Measurements from ENCODE around the gene IFI27. TPM values are rescaled to one million over a fixed set of nuclear protein-coding genes. Genes with fewer than 3 reads are reported as not detected.

The IFI27 gene
- total RNA-seq, 2 donors from 2014 or later = 140 to 229 TPM

GRCh38 chr14:94087891-94088290 is 22.6 kb upstream of the IFI27 start:
- TF ChIP-seq, protein P1, sequence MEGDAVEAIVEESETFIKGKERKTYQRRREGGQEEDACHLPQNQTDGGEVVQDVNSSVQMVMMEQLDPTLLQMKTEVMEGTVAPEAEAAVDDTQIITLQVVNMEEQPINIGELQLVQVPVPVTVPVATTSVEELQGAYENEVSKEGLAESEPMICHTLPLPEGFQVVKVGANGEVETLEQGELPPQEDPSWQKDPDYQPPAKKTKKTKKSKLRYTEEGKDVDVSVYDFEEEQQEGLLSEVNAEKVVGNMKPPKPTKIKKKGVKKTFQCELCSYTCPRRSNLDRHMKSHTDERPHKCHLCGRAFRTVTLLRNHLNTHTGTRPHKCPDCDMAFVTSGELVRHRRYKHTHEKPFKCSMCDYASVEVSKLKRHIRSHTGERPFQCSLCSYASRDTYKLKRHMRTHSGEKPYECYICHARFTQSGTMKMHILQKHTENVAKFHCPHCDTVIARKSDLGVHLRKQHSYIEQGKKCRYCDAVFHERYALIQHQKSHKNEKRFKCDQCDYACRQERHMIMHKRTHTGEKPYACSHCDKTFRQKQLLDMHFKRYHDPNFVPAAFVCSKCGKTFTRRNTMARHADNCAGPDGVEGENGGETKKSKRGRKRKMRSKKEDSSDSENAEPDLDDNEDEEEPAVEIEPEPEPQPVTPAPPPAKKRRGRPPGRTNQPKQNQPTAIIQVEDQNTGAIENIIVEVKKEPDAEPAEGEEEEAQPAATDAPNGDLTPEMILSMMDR (IDR thresholded peaks at IDR 0.05) = no peak
- Histone ChIP-seq H3K9me3 (no peaks in the 10 kb centered on the region), H3K27me3 (no peaks in the 10 kb centered on the region), H3K4me1 (no peaks in the 10 kb centered on the region), H3K36me3 (no peaks in the 10 kb centered on the region), H3K4me3 (no peak overlapping the region), H3K27ac (no peak overlapping the region)
- DNase-seq (ENCODE audit: low spot score) = peak; percentile 34

GRCh38 chr14:94088516-94088915 is 22.0 kb upstream of the IFI27 start:
- H3K4me3 ChIP-seq = no peak overlapping the region
- no peak for DNase-seq (ENCODE audit: low spot score)
- no peaks in the 10 kb centered on the region for H3K9me3 ChIP-seq
- TF ChIP-seq, protein P1 (IDR thresholded peaks at IDR 0.05) = no peak
- no peaks in the 10 kb centered on the region for H3K4me1 ChIP-seq
- no peaks in the 10 kb centered on the region for H3K36me3 ChIP-seq
- H3K27me3 ChIP-seq = no peaks in the 10 kb centered on the region
- no peak overlapping the region for H3K27ac ChIP-seq

- H3K27me3 ChIP-seq = no peaks in the 10 kb centered on the region
- no peak for DNase-seq (ENCODE audit: low spot score)
- no peaks in the 10 kb centered on the region for H3K4me1 ChIP-seq
- H3K27ac ChIP-seq = no peak overlapping the region
- H3K36me3 ChIP-seq = no peaks in the 10 kb centered on the region
- H3K9me3 ChIP-seq = no peaks in the 10 kb centered on the region
- TF ChIP-seq, protein P1 (IDR thresholded peaks at IDR 0.05) = no peak
- H3K4me3 ChIP-seq = no peak overlapping the region
Measured at GRCh38 chr14:94089479-94089878, 21.1 kb upstream of the IFI27 start.

- Histone ChIP-seq H3K4me1 (no peaks in the 10 kb centered on the region), H3K27ac (no peak overlapping the region), H3K4me3 (no peak overlapping the region), H3K36me3 (no peaks in the 10 kb centered on the region), H3K27me3 (no peaks in the 10 kb centered on the region), H3K9me3 (no peaks in the 10 kb centered on the region)
- DNase-seq (ENCODE audit: low spot score) = no peak
- TF ChIP-seq, protein P1 (IDR thresholded peaks at IDR 0.05) = no peak
Measured at GRCh38 chr14:94093418-94093817, 17.1 kb upstream of the IFI27 start.

DNA sequence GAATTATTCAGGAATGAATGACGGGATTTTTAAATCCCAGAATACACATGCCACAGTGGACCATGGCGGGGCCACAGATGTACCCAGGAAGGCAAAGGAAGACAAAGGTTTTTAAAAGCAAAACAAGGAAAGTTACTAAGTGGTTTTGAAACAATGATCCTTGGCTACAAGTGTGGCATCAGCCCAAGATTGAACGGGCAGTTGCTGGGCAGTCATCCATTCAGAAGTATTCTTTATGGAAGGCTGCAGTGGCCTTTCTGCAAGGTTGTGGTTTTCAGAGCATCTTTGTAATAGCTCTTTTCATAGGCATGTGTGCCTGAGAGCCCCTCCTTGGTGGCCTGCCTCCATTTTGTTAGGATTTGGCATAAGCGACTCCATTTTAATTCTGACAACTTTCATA is 13.4 kb upstream of the IFI27 start:
- Histone ChIP-seq H3K27me3 (no peaks in the 10 kb centered on the region), H3K9me3 (no peaks in the 10 kb centered on the region), H3K4me3 (no peak overlapping the region), H3K36me3 (no peaks in the 10 kb centered on the region), H3K27ac (no peak overlapping the region), H3K4me1 (no peaks in the 10 kb centered on the region)
- TF ChIP-seq, protein P1 (IDR thresholded peaks at IDR 0.05) = no peak
- no peak for DNase-seq (ENCODE audit: low spot score)

DNA sequence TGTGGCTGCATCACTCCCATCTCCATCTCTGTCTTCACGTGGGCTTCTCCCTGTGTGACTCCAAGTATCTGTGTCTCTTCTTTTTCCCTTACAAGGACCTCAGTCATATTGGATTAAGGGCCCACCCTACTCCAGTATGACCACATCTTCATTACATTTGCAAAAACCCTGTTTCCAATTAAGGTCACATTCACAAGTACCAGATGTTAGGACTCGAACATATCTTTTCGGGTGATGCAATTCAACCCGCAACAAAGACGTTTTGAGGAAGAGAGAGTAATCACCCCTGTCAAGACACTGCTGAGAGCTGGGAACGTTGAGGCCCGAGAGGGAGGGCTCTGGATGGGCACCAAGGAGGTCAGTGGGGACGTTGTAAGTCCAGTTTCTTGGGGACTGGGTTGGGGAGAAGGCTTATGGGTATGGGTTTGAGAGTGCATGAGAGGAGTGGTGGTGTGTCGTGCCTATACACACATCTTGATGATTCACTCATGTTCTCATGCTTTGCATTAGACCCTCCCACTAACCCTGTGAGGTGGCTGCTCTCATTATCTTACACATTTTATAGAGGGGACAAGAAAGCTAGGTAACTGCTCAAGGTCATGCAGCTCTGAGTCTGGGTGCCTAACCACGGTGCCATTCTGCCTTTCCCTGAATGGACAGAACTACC is 12.1 kb upstream of the IFI27 start:
- no peak overlapping the region for H3K4me3 ChIP-seq
- H3K36me3 ChIP-seq = no peaks in the 10 kb centered on the region
- peak; percentile 13 for DNase-seq (ENCODE audit: low spot score)
- no peaks in the 10 kb centered on the region for H3K9me3 ChIP-seq
- H3K4me1 ChIP-seq = no peaks in the 10 kb centered on the region
- TF ChIP-seq, protein P1 (IDR thresholded peaks at IDR 0.05) = no peak
- no peaks in the 10 kb centered on the region for H3K27me3 ChIP-seq
- no peak overlapping the region for H3K27ac ChIP-seq

Measured in right atrium auricular region (tissue), 2 donors.